Ovary (tissue), 3 donors: ENCODE measurements around the gene TUT7.

Experiments used
- POLR2A ChIP-seq: fragments of 450-650 bp; IDR thresholded peaks from one replicate; pipeline ENCODE4 v1.6.1; 2017; ENCODE audit warnings: antibody characterized with exemption, mild to moderate bottlenecking, moderate library complexity
- TF ChIP-seq, protein P1 (sequence below), 3 donors: fragments of 450-650 bp in 2 of 3; fragments of 200-600 bp in 1 of 3; IDR thresholded peaks; one replicate each; pipeline versions ENCODE4 v1.5.1 to v1.8.0; 2016 to 2022; ENCODE audit warnings: antibody characterized with exemption in 3 of 3, mild to moderate bottlenecking in 1 of 3
- donor health status: DM: no; HTN: no; CAD: no.

DNA sequence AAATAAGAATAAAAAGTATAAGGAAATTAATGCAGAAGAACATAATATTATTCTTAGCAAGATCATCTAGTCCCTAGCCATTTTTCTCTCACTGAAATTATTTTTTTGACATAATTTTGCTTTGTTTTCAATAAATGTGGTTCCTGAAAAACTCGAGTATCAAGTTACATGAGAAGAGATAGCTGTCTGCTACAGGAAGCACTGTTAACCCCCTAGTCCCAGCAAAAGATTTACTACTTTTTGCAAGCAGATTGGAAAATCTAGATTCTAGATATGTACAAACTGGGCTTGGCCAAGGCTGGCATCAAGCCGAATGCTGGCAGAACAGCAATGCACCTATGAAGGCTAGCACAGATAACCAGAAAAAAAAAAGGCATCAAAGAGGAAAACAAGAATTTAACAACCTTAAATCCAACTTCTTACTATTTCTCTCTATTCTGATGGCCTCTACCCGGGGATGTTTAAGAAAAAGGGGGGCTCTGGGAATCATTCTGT is 49.9 kb downstream of the TUT7 start:
- TF ChIP-seq, protein P1, sequence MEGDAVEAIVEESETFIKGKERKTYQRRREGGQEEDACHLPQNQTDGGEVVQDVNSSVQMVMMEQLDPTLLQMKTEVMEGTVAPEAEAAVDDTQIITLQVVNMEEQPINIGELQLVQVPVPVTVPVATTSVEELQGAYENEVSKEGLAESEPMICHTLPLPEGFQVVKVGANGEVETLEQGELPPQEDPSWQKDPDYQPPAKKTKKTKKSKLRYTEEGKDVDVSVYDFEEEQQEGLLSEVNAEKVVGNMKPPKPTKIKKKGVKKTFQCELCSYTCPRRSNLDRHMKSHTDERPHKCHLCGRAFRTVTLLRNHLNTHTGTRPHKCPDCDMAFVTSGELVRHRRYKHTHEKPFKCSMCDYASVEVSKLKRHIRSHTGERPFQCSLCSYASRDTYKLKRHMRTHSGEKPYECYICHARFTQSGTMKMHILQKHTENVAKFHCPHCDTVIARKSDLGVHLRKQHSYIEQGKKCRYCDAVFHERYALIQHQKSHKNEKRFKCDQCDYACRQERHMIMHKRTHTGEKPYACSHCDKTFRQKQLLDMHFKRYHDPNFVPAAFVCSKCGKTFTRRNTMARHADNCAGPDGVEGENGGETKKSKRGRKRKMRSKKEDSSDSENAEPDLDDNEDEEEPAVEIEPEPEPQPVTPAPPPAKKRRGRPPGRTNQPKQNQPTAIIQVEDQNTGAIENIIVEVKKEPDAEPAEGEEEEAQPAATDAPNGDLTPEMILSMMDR (IDR thresholded peaks at IDR 0.05): no peak
- no peak for TF ChIP-seq POLR2A
